ENCODE data around the gene CLRN2.
"Not testable (repeated sequence)": the region's sequence is repeated elsewhere in the genome, so short reads cannot be mapped to it uniquely, and the experiment has no call there.

CLRN2 gene

GRCh38 chr4:17528551-17529165 is 13.7 kb downstream of the CLRN2 start:
- Histone ChIP-seq H3K27me3 (ENCODE audit: control insufficient read depth in 1 of 2, insufficient read depth in 2 of 2, low read length in 2 of 2) (no peaks in the 10 kb centered on the region), H3K36me3 (ENCODE audit: insufficient read depth, low read length) (no peaks in the 10 kb centered on the region), H3K9ac (ENCODE audit: low read length) (no peak overlapping the region), H3K27ac (ENCODE audit: low read depth, low read length) (no peak overlapping the region), H3K9me3 (ENCODE audit: low read length) (no peaks in the 10 kb centered on the region), H3K4me3 (ENCODE audit: low read depth in 1 of 2, low read length in 2 of 2) (no peak overlapping the region), H3K4me1 (ENCODE audit: insufficient read depth, low read length) (no peaks in the 10 kb centered on the region)

GRCh38 chr4:17531538-17532285 is 16.7 kb downstream of the CLRN2 start:
- Histone ChIP-seq H3K9ac (ENCODE audit: low read length) (no peak overlapping the region), H3K4me3 (ENCODE audit: low read depth in 1 of 2, low read length in 2 of 2) (no peak overlapping the region), H3K4me1 (ENCODE audit: insufficient read depth, low read length) (no peaks in the 10 kb centered on the region), H3K27ac (ENCODE audit: low read depth, low read length) (no peak overlapping the region), H3K36me3 (ENCODE audit: insufficient read depth, low read length) (no peaks in the 10 kb centered on the region), H3K9me3 (ENCODE audit: low read length) (no peaks in the 10 kb centered on the region), H3K27me3 (ENCODE audit: control insufficient read depth in 1 of 2, insufficient read depth in 2 of 2, low read length in 2 of 2) (no peaks in the 10 kb centered on the region)

- Histone ChIP-seq H3K27ac (ENCODE audit: low read depth, low read length) (no peak overlapping the region), H3K4me1 (ENCODE audit: insufficient read depth, low read length) (no peaks in the 10 kb centered on the region), H3K4me3 (ENCODE audit: low read depth in 1 of 2, low read length in 2 of 2) (no peak overlapping the region), H3K9ac (ENCODE audit: low read length) (no peak overlapping the region), H3K9me3 (ENCODE audit: low read length) (no peaks in the 10 kb centered on the region), H3K36me3 (ENCODE audit: insufficient read depth, low read length) (no peaks in the 10 kb centered on the region), H3K27me3 (ENCODE audit: control insufficient read depth in 1 of 2, insufficient read depth in 2 of 2, low read length in 2 of 2) (no peaks in the 10 kb centered on the region)
These were observed 19.7 kb downstream of the CLRN2 start for GRCh38 chr4:17534705-17535104.

- H3K4me1 ChIP-seq (ENCODE audit: insufficient read depth, low read length): no peaks in the 10 kb centered on the region
- no peak overlapping the region for H3K9ac ChIP-seq (ENCODE audit: low read length)
- H3K27ac ChIP-seq (ENCODE audit: low read depth, low read length): no peak overlapping the region
- H3K9me3 ChIP-seq (ENCODE audit: low read length): no peaks in the 10 kb centered on the region
- no peak overlapping the region for H3K4me3 ChIP-seq (ENCODE audit: low read depth in 1 of 2, low read length in 2 of 2)
- no peaks in the 10 kb centered on the region for H3K27me3 ChIP-seq (ENCODE audit: control insufficient read depth in 1 of 2, insufficient read depth in 2 of 2, low read length in 2 of 2)
- H3K36me3 ChIP-seq (ENCODE audit: insufficient read depth, low read length): no peaks in the 10 kb centered on the region
These were observed 20.3 kb downstream of the CLRN2 start for GRCh38 chr4:17535242-17535641.

- no peaks in the 10 kb centered on the region for H3K4me1 ChIP-seq (ENCODE audit: insufficient read depth, low read length)
- no peaks in the 10 kb centered on the region for H3K36me3 ChIP-seq (ENCODE audit: insufficient read depth, low read length)
- no peak overlapping the region for H3K4me3 ChIP-seq (ENCODE audit: low read depth in 1 of 2, low read length in 2 of 2)
- H3K9ac ChIP-seq (ENCODE audit: low read length): no peak overlapping the region
- H3K27ac ChIP-seq (ENCODE audit: low read depth, low read length): no peak overlapping the region
- H3K9me3 ChIP-seq (ENCODE audit: low read length): no peaks in the 10 kb centered on the region
- no peaks in the 10 kb centered on the region for H3K27me3 ChIP-seq (ENCODE audit: control insufficient read depth in 1 of 2, insufficient read depth in 2 of 2, low read length in 2 of 2)
These were observed 20.9 kb downstream of the CLRN2 start for GRCh38 chr4:17535906-17536305.

GRCh38 chr4:17537060-17537459 is 22.1 kb downstream of the CLRN2 start:
- H3K27me3 ChIP-seq (ENCODE audit: control insufficient read depth in 1 of 2, insufficient read depth in 2 of 2, low read length in 2 of 2); H3K36me3 ChIP-seq (ENCODE audit: insufficient read depth, low read length); H3K9ac ChIP-seq (ENCODE audit: low read length); H3K9me3 ChIP-seq (ENCODE audit: low read length); H3K4me1 ChIP-seq (ENCODE audit: insufficient read depth, low read length); H3K4me3 ChIP-seq (ENCODE audit: low read depth in 1 of 2, low read length in 2 of 2); H3K27ac ChIP-seq (ENCODE audit: low read depth, low read length): not testable (repeated sequence)

- Histone ChIP-seq H3K27me3 (ENCODE audit: control insufficient read depth in 1 of 2, insufficient read depth in 2 of 2, low read length in 2 of 2) (no peaks in the 10 kb centered on the region), H3K4me1 (ENCODE audit: insufficient read depth, low read length) (no peaks in the 10 kb centered on the region), H3K27ac (ENCODE audit: low read depth, low read length) (no peak overlapping the region), H3K9me3 (ENCODE audit: low read length) (no peaks in the 10 kb centered on the region), H3K36me3 (ENCODE audit: insufficient read depth, low read length) (no peaks in the 10 kb centered on the region), H3K9ac (ENCODE audit: low read length) (no peak overlapping the region), H3K4me3 (ENCODE audit: low read depth in 1 of 2, low read length in 2 of 2) (no peak overlapping the region)
These were observed 29.2 kb downstream of the CLRN2 start for GRCh38 chr4:17544205-17544604.

- Histone ChIP-seq H3K36me3 (ENCODE audit: insufficient read depth, low read length) (no peaks in the 10 kb centered on the region), H3K9ac (ENCODE audit: low read length) (no peak overlapping the region), H3K9me3 (ENCODE audit: low read length) (no peaks in the 10 kb centered on the region), H3K27ac (ENCODE audit: low read depth, low read length) (no peak overlapping the region), H3K4me3 (ENCODE audit: low read depth in 1 of 2, low read length in 2 of 2) (no peak overlapping the region), H3K27me3 (ENCODE audit: control insufficient read depth in 1 of 2, insufficient read depth in 2 of 2, low read length in 2 of 2) (no peaks in the 10 kb centered on the region), H3K4me1 (ENCODE audit: insufficient read depth, low read length) (no peaks in the 10 kb centered on the region)
These were observed 29.9 kb downstream of the CLRN2 start for GRCh38 chr4:17544831-17545234.

GRCh38 chr4:17545374-17546140 is 30.6 kb downstream of the CLRN2 start:
- Histone ChIP-seq H3K4me3 (ENCODE audit: low read depth in 1 of 2, low read length in 2 of 2) (no peak overlapping the region), H3K27me3 (ENCODE audit: control insufficient read depth in 1 of 2, insufficient read depth in 2 of 2, low read length in 2 of 2) (no peaks in the 10 kb centered on the region), H3K4me1 (ENCODE audit: insufficient read depth, low read length) (no peaks in the 10 kb centered on the region), H3K27ac (ENCODE audit: low read depth, low read length) (no peak overlapping the region), H3K9ac (ENCODE audit: low read length) (no peak overlapping the region), H3K9me3 (ENCODE audit: low read length) (no peaks in the 10 kb centered on the region), H3K36me3 (ENCODE audit: insufficient read depth, low read length) (no peaks in the 10 kb centered on the region)

- Histone ChIP-seq H3K27me3 (ENCODE audit: control insufficient read depth in 1 of 2, insufficient read depth in 2 of 2, low read length in 2 of 2) (no peaks in the 10 kb centered on the region), H3K36me3 (ENCODE audit: insufficient read depth, low read length) (no peaks in the 10 kb centered on the region), H3K4me3 (ENCODE audit: low read depth in 1 of 2, low read length in 2 of 2) (no peak overlapping the region), H3K27ac (ENCODE audit: low read depth, low read length) (no peak overlapping the region), H3K9me3 (ENCODE audit: low read length) (no peaks in the 10 kb centered on the region), H3K9ac (ENCODE audit: low read length) (no peak overlapping the region), H3K4me1 (ENCODE audit: insufficient read depth, low read length) (no peaks in the 10 kb centered on the region)
These were observed 31.3 kb downstream of the CLRN2 start for GRCh38 chr4:17546222-17546621.

GRCh38 chr4:17546678-17547077 is 31.7 kb downstream of the CLRN2 start:
- no peak overlapping the region for H3K4me3 ChIP-seq (ENCODE audit: low read depth in 1 of 2, low read length in 2 of 2)
- no peaks in the 10 kb centered on the region for H3K36me3 ChIP-seq (ENCODE audit: insufficient read depth, low read length)
- H3K4me1 ChIP-seq (ENCODE audit: insufficient read depth, low read length): no peaks in the 10 kb centered on the region
- H3K27ac ChIP-seq (ENCODE audit: low read depth, low read length): no peak overlapping the region
- no peak overlapping the region for H3K9ac ChIP-seq (ENCODE audit: low read length)
- H3K9me3 ChIP-seq (ENCODE audit: low read length): no peaks in the 10 kb centered on the region
- H3K27me3 ChIP-seq (ENCODE audit: control insufficient read depth in 1 of 2, insufficient read depth in 2 of 2, low read length in 2 of 2): no peaks in the 10 kb centered on the region

All from muscle layer of colon (tissue), 2 donors.